ENCODE data around the gene C10orf143. TPM values are rescaled to one million over a fixed set of nuclear protein-coding genes. Genes with fewer than 3 reads are reported as not detected.
"Not testable (repeated sequence)": the region's sequence is repeated elsewhere in the genome, so short reads cannot be mapped to it uniquely, and the experiment has no call there.

C10orf143 gene
- total RNA-seq, 1 donor from 2014 or later: 0.85 TPM

DNA sequence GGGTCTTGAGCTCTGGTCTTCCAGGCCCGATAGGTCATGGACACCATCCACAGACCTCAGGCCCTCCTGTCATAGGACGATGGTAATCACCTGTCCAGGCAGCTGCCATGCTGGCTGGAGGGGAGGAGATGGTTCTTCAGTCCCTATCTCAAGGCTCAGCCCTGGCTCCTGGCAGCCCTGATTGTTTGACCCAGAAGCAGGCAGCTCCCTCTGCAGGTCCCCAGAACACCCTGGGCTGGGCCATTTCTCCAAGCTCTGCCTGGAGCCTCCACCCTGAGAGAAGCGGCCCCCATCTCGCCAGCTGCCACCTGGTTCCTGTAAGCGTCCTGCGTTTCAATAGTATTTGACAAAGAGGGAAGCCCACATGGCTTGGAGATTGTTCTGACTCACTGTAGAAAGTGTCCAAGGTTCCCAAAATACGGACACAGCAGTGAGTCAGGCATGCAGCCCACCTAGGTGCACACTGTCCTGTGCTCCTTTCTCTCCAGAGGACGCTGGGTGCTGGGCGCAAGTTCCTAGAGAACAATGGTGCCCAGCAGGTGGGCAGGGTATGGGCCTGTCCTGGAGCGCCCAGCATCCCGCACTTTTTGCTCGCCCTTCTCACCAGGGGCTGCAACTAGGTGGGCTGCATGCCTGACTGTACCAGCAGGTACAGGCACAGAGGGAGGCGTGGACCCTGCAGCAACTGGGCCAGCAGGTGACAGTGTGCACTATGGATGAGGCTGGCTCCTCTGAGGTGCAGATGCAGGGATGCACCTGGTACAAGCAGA lies 74.1 kb downstream of the C10orf143 start:
- DNase-seq (ENCODE audit: low read depth): no peak

DNA sequence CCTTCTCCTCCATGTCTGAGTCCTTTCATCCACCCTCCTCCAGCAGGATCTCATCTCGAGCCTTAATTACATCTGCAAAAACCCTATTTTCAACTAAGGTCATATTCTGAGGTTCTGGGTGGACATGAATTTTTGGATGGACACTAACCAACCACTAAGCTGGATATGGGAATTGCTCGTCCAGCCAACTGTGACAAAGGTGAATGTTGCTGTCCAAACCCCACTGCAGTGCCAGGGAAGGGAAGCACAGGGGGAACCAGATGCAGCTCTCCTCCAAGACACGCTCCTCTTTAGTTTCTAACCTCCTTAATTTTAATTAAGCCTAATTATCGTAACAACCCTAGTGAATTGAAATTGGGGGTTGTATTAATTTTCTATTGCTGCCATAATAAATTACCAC lies 81.4 kb downstream of the C10orf143 start:
- no peak for DNase-seq (ENCODE audit: low read depth)

DNA sequence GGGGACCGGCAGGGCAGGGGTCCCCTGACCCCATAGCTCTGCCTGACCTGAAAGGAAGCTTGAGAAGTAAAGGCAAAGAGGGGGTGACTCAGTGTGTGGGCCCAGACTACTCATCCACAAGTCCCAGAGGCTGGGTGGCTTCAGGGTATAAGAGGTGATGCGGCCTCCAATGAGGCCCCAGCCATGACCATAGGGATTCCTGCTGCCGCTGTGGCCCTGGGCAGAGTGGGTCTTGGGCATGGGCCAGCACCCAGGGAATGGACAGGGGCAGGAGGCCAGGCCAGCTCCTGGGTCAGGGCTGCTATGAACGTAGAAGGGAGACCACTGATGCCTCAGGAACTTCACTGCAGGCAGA lies 82.2 kb downstream of the C10orf143 start:
- no peak for DNase-seq (ENCODE audit: low read depth)

DNA sequence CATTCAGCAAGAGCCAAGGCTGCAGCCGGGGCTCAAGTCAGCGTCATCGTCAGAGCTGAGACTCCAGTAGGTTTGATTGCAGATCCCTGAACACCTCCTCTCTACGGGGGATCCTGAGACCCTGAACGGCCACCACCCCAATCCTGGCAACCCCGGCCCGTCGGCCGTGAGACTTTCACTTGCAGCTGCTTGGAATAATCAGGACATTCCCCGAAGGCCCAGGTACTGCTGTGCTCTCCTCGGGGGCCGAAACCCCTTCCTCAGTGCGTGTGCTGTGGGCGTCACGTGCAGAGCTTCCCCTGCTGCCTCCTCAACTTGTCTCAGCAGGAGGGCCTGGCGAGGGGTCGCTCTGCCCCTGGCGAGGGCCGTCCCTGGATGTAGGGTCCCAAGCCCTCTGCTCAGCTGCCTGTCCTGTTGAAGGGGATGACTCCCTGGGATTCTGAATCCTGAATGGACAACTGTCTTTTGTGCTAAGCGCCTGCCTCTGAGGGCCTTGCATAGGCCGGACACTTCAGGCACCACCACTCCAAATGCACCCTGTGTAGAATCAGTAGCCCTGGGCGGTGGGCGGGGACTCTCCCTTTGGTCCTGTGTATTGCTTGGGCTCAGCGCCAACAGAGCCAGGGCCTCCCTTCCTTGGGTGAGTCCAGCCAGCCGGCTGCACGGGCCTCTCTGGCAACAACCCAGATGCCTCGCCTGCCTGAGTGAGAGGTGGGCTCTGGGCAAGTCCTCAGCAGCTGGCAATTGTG lies 82.7 kb downstream of the C10orf143 start:
- no peak for DNase-seq (ENCODE audit: low read depth)

DNA sequence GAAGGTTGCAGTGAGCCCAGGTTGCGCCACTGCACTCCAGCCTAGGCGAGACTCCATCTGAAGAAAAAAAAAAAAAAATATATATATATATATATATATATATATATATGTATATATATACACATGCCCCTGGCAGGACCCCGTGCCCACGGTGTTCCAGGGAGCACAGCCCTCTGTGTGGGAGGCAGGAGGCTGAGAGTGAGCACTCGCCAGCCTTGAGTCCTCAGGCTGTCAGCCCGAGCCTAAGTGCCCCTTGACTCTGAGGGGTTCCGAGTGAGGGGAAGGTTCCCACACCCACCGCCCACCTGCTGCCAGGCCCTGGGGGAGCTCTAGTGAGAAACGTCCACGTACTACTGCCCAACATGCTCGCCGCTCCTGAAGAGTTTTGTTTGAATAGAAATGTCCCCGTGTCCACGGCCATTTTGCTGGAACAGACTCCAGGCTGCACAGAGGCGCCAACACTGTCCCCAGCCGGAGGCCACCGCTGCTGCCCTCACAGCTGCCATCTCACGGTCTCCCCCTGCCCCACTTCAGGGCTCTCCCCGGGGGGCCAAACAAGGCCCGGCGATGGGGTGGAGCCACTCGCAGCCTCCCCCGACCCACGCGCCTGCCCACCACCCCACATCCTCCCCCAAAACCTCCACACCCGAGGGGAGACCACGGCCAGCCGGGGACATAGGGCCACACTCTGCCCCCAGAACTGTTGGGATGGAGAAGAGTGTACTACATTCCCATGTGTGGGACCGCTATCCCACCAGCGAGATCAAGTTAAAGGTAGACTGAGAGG lies 83.8 kb downstream of the C10orf143 start:
- no peak for DNase-seq (ENCODE audit: low read depth)

DNA sequence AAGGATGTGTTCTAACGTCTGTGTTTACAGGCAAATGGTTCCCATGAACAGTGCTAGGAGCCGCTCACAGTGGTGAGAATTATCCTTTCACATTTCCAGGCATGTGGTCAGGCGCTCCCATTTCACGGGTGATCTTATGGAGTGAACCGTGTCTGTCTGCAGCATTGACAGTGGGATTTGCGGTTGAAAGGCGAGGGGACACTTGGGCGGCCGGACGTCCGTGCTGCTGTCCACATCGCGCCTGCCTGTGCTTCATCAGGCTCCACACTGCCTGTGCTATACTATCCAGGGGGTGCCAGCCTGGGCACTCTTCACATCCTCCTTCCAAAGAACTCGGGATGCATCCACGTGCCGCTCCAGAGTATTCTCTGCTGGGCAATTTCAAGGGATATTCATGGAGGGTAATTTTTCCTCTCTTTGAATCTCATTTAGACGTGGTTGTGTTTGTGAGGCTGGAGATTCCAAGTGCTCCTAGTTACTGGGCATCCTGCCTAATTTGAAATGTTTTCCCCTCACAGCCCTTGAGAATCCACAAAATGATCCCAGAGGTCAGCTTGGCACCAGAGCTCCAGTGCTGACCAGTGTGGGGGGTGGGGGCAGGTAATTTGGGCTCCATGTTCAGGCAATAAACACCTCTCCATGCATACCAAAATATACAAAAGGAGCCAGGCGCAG lies 84.7 kb downstream of the C10orf143 start:
- DNase-seq (ENCODE audit: low read depth): no peak

DNA sequence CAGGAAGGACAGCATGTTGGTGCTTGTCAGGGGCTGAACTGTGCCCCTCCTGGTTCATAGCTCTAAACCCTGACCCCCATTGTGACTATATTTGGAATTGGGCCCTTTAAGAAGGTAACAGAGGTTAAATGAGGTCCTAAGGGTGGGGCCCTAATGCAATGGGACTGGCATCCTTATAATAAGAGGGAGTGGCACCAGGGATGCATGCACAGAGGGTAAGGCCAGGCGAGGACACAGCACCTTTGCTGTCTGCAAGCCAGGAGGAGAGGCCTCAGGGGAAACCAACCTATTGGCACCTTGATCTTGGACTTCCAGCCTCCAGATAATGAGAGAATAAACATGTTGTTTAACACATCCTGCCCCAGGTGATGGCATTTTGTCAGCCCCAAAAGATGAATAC lies 85.3 kb downstream of the C10orf143 start:
- DNase-seq (ENCODE audit: low read depth): no peak

DNA sequence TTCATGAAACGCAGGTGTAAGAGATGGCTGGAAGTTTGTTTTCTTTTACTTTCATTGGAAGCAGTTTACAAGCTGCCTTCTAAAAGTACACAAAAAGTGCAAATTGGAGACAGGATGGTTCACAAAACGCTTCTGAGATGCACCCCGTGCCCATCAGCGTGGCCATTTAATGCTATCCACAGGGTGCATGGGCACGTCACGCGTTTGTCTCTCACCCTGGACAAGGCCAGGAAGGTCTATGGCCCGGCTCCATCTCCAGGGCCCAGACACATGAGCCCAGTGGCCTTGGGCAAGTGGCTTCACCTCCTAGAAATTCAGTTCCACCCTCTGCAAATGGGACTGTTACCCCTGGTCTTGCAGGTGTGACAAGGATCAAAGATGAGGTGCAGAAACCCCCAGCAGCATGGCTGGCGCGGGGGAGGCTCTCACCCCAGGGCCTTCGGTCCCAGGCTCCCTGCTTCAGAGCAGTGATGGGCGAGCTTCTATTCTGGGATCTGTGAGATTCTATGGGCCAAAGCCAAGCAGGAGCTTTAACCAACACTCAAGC lies 85.8 kb downstream of the C10orf143 start:
- DNase-seq (ENCODE audit: low read depth): no peak

DNA sequence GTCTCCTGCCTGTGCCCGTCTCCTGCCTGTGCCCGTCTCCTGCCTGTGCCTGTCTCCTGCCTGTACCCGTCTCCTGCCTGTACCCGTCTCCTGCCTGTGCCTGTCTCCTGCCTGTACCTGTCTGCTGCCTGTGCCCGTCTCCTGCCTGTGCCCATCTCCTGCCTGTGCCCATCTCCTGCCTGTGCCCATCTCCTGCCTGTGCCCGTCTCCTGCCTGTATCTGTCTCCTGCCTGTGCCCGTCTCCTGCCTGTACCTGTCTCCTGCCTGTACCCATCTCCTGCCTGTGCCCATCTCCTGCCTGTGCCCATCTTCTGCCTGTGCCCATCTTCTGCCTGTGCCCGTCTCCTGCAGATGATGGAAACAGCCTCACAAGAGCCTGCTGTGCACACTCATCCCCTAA lies 86.3 kb downstream of the C10orf143 start:
- DNase-seq (ENCODE audit: low read depth): not testable (repeated sequence)

DNA sequence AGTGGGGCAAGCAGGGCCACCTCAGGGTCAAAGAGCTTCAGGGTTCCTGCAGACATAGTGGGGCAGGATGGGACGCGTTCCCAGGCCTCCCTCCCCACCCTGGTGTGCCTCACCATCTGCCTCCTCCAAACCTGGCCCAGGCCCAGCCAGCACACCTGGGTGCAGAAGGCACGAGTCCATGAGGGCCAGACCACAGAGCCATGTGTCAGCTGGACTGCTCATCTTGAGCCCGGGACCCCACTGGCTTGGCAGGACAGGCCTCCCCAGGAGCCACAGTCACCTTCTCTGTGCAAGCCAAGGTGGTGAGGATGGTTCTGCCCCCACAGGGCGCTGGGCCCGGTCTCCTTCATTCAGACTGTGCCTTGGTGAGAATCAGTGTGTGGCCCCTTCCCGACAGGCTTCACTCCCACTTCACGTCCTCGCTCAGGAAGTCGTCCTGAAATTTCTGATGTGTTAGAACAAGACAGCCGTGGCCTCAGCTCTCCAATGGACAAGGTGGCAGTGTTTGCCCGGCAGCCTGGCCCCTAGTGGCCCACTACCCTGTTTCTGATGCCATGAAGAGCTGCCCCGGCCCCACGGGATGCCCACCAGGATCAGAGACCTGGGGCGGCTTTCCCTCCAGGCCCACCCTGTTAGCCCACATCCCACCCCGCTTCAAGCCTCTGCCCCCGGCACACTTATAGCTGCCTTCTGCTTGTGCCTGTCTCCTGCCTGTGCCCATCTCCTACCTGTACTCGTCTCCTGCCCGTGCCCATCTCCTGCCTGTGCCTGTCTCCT lies 87.0 kb downstream of the C10orf143 start:
- no peak for DNase-seq (ENCODE audit: low read depth)

DNA sequence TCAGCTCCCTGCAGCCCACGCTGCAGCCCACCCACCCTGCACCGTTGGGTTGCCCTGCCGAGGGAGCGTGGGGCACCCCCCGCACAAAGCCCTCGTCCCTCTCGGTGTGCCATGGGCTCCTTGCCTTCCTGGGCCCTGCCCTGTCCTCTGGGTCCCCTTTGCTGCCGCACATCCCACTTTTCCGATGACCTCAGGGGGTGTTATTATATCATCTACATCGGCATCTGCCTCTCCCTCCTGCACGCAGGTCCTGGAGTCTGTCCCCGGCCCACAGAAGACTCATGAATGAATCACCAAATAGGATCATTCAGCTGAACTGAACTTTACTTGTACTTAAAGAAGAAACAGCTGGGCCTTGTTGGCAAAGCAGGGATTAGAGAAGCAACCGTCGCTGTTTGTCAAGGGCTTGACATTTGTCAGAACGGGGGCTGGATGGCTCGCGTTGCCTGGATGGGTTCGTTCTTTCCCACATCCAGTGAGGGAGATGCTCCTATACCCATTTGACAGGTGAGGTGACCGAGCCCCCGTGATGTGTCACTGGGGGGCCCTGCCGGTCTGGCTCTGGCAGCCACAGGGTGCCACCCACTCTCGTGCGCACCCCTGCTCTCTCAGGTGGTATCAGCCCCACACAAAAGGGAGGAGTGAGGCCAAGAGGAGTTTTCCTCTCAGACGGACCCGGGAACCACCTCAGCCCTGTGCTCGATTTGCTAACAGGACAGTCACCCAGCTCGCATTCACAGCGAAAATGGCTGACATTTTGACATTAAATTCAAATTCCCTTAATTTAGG lies 87.9 kb downstream of the C10orf143 start:
- DNase-seq (ENCODE audit: low read depth): no peak

DNA sequence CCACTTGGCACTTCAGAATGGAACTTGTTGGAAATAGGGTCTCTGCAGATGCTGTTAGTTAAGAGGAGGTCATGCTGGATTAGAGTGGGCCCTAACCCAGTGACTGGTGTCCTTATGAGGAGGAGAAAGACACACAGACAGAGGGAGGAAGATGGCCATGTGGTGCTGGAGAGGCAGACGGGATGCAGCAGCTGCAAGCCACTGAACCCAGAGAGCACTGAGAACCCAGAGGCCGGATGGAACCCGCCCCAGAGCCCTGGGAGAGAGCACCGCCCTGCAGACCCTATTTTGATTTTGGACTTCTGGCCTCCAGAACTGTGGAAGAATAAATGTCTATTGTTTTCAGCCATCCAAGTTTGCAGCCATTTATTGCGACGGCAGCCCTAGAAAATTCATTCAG lies 88.5 kb downstream of the C10orf143 start:
- DNase-seq (ENCODE audit: low read depth): no peak

DNA sequence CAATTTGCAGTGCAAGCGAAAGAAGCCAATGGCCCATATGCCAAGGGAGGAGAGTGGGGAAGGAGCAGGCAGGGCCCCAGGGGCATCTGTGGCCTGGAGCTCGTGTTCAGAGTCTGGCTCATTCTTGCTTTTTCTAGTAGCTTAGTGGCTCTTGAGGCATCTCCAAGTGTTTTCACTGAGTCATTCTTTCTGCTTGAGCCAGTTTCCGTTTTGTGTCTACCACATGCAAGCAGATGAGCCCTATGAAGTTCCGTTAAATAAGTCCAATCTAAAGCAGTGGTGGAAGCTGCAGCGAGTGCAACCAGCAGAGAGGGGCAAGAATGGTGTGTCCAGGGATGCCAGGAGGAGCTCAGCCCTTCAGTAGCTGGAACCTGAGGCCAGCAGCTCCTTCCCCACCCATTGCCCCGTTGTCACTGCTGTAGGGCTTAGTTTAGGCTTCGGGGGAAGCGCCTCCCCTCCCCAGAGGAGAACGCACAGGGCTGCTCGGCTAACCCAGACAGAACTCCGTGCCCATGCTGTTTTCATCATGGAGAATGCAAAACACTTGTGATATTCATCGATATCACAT lies 89.2 kb downstream of the C10orf143 start:
- DNase-seq (ENCODE audit: low read depth): no peak

DNA sequence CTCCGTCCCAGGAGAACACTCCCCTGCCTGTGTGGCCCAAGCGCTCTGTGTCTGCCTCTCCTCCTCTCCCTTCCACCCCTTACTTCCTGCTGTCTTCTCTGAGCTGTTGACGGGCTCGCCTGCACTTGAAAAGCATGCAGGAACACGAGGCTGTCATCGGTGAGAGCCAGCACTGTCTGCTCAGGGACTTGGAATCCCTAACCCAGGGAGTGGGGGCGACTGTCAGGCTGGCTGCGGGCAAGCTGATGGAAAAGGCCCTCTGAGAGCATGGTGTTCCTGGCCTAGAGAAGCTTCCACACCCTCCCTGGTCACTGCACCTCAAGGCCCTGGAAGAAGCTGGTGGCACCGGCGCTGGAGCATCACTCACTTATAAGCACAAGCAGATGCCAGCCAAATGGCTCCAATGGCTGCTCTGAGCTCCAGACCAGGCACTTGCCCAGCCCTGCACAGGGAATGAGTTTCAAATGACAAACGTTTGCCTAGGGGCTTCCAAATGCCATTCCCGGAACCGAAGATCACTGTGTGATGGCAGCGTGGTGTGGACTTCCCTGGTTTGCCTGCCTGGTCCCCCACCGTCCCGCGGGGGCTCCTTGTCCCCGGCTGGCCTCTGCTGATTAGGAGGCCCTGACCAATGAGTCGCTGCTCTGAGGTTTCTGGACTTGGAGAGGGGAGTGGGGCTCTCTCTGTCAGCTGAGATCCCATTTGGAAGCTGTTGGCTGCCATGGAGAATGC lies 89.8 kb downstream of the C10orf143 start:
- no peak for DNase-seq (ENCODE audit: low read depth)

DNA sequence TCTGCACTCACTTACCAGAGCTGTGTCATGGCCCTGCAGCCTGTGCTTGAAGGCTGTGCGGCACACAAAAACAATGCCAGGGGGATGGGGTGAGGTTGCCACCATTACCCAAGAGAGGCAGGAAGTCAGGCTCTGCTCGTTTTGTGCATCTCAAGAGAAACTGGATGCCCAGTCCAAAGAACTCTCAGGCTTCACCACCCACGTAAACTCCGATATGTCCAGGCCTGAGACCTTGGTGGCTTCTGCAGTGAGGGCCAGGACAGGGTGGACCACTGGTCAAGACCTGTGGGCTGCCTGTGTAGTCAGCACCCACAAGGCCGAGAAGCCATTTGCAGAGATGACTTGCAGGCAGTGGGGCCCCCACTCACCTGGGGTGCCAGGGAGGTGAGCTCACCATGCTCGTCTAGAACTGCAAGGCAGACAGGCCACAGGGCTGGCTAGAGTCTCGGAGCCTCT lies 91.9 kb downstream of the C10orf143 start:
- no peak for DNase-seq (ENCODE audit: low read depth)

DNA sequence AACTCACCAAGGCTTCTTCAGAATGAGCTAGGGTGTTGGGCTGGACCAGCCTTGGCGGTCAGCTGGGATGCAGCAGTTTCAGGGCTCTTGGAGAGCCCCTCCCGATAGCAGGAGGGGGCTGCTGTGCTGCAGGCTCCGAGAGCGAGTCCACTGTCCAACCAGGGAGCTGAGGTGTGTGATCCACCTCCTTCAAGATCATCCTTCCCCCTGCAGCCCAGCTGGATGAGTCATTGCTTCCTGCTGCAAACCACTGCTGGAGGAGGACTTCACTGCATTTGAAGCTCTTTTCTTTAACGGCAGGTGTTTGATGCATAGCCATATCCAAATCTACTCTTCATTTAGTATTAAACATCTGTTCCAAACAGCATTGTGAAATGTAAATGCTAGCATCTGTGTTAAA lies 92.4 kb downstream of the C10orf143 start:
- no peak for DNase-seq (ENCODE audit: low read depth)

DNA sequence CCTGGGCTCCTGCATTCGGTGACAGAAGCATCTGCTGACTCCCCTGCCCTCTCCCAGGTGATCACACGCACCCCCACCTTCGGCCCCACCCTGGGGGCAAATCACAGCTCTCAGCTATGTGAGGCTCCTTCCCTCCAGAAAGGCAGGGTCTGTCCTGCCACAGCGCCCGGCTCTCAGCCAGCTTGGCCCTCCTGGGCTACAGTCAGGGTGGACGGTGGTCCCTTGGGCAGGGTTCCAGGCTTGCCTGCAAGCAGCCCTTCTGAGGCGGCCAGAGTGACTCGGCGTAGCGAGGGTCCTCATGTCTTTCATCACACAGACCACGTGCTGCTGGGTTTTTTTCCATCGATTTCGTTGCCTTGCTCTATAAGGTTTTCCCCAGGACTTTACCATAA lies 93.0 kb downstream of the C10orf143 start:
- no peak for DNase-seq (ENCODE audit: low read depth)

DNA sequence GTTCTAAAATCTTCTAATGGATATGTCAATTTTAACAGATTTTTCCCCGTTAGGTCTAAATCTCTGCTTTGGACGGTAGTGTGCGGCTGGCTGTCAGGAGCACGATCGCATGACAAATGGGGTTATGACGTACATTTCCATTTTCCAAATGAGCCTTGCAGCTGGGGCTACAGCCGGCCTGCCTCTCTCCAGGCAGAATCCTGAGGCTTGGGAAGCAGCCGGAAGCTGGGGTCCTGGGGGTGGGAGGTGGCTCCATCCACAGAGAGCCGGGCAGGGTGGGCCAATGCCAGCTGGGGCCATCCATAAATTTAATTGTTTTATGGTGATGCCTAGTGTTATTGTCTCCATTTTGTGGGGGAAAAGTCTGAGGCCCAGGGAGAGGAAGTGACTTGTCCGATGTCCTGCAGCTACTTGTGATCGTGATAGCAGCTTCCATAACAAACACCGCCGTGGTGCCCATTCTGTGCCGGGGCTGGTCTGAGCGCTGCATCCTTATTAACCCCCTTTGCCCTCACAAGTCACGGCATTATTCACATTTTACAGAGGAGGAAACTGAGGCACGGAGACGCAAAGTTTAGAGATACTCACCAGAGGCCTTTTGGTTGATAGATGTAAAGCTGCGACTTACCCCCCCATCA lies 93.5 kb downstream of the C10orf143 start:
- no peak for DNase-seq (ENCODE audit: low read depth)

DNA sequence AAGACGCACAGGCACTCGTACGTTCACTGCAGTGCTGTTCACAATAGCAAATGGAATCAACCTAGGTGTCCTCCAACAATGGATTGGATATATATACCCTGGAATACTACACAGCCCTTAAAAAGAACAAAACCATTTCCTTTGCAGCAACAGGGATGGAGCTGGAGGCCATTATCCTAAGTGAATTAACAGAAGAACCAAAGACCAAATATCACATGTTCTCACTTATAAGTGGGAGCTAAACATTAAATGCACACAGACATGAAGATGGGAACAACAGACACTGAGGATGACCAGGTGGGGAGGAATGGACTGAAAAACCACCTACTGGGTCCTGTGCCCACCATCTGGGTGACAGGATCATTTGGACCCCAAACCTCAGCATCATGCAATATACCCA lies 94.5 kb downstream of the C10orf143 start:
- DNase-seq (ENCODE audit: low read depth): no peak
